Esophagus muscularis mucosa (tissue), 3 donors: ENCODE data around the gene CHST15.

Experiments
- CTCF ChIP-seq, 3 experiments: fragments of 200-600 bp in 2 of 3; fragments of 450-650 bp in 1 of 3; sonication (generic) in 2 of 3; IDR thresholded peaks; one replicate each; pipeline ENCODE4 v1.5.1; 2017 to 2019; ENCODE audit warnings: antibody characterized with exemption in 3 of 3, mild to moderate bottlenecking in 2 of 3, moderate library complexity in 1 of 3
- POLR2AphosphoS5 ChIP-seq, 2 donors: sonication (generic); formaldehyde crosslinking; IDR thresholded peaks; one replicate each; pipeline ENCODE4 v1.6.1; 2017; ENCODE audit warnings: antibody characterized with exemption in 2 of 2

DNA sequence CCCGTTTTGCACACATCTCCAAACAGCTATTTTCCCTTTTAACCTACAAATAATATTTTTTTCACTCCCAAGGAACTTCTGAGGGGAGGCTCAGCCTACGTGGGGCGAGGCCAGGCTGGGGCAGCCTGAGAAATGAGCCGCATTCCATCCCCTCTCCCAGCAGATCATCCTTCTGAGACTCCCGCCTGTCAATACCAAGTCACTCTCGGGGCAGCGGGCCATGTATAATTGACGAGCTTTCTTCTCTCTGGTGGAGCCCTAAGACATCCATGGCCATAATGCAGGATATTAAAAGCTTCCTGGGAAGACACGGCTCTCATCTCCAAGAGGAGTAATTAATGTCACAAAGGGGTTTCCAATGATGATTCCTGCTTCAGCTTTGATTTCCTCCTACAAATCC lies 37.8 kb upstream of the CHST15 start:
- TF ChIP-seq CTCF (IDR thresholded peaks at IDR 0.05) (no peak), POLR2AphosphoS5 (IDR thresholded peaks at IDR 0.05) (no peak)
